HG02610 (cell line): ENCODE data around the gene EXOSC7.
"Not testable (repeated sequence)": the region's sequence is repeated elsewhere in the genome, so short reads cannot be mapped to it uniquely, and the experiment has no call there.

ENCODE experiments used
- ATAC-seq: cut with Tn5 transposase; IDR thresholded peaks from one replicate; pipeline ENCODE4 v1.9.1; 2021; ENCODE audit warnings: mild to moderate bottlenecking, moderate library complexity; ENCODE audit not compliant: unreplicated experiment

Gene EXOSC7

DNA sequence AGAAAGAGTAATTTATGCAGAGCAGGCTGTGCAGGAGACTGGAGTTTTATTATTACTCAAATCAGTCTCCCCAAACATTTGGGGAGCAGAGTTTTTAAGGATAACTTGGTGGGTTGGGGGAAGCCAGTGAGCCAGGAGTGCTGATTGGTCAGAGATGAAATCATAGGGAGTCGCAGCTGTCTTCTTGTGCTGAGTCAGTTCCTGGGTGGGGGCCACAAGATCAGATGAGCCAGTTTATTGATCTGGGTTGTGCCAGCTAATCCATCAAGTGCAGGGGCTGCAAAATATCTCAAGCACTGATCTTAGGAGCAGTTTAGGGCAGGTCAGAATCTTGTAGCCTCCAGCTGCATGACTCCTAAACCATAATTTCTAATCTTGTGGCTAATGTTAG, 77.8 kb downstream of the EXOSC7 start:
- ATAC-seq: not testable (repeated sequence)

GRCh38 chr3:45054196-45054857, 78.3 kb downstream of the EXOSC7 start:
- no peak for ATAC-seq

GRCh38 chr3:45055032-45055410, 79.0 kb downstream of the EXOSC7 start:
- ATAC-seq: no peak

- ATAC-seq: no peak
These were observed 79.5 kb downstream of the EXOSC7 start for GRCh38 chr3:45055411-45056143.

DNA sequence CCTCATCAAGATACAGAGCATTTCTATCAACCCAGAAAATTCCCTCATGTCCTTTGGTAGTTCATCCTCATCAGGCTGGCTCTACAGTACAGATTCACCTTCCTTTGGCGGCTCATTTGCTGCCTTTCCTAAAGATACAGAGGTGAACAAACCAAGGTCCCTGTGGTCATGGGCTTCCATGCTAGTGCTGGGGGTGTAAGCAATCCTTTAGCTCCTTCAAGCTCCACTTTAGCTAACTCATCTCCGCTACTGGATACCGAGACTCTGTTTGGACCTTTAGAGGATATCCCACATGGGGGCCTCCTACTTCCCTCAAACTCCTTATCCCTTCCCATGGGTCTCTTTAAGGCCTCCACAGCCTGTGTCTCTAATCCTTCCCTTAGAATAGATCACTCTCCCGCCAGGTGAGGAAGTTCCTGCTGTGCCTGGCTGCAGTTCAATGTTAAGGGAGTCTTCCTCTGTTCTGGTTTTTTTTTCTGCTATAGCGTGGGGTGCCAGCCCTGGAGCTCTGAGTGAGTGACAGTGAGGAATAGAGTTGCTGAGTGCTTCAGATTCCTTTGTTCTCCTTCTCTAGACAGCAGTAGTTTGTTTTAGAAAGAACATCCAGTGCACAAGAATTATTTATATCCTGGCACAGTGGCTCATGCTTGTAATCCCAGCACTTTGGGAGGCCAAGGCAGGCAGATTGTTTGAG, 80.7 kb downstream of the EXOSC7 start:
- ATAC-seq: no peak

- no peak for ATAC-seq
These were observed 81.5 kb downstream of the EXOSC7 start for GRCh38 chr3:45057557-45057956.

DNA sequence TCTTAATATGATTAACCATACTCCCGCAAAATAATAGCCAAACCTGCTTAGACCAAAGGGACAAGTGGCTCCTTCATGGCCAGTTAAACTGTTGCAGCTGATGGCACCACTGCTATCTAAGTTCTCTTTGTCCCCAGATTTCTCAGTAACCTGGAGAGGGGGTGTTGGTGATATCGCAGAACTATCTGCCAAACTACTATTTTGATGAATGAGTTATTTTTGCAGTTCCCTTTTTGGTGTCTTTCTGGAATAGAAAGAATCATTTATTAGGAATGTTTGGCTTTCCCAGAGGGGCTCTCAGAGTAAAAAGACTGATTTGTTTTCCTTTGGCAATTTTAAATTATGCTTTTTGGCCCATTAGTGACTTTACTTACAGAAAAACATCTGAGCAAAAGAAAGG, 83.1 kb downstream of the EXOSC7 start:
- ATAC-seq: no peak

- no peak for ATAC-seq
These were observed 84.3 kb downstream of the EXOSC7 start for GRCh38 chr3:45060165-45060892.
